GM12878 (cell line): ENCODE measurements around the gene ABHD17A. TPM values are rescaled to one million over a fixed set of nuclear protein-coding genes. Genes with fewer than 3 reads are reported as not detected.

Experiments
- ATAC-seq: fragments of 200-7000 bp; cut with Tn5 transposase; 3 replicates; pipeline ENCODE4 v1.9.1; 2020; ENCODE audit warnings: mild to moderate bottlenecking, moderate library complexity
- BruUV-seq: library from RNA; stranded (reverse); fragments of 400-500 nt; replicated peaks from 2 replicates; lab custom pipeline; 2021; lab: Mats Ljungman, UMichigan
- CTCF ChIA-PET: fragments of 300-600 bp; sonication (Branson Sonifier 250); formaldehyde crosslinking; extraction: SDS; loops from one replicate; lab custom pipeline; 2021; ENCODE audit warnings: inconsistent platforms; lab: Yijun Ruan, JAX
- POLR2A ChIA-PET: fragments of 350-600 bp; formaldehyde crosslinking; extraction: SDS; loops from one replicate; lab custom pipeline; 2021; ENCODE audit warnings: inconsistent platforms; lab: Charles Lee
- RAD21 ChIA-PET: fragments of 300-600 bp; sonication (Branson Sonifier 250); formaldehyde crosslinking; loops from one replicate; lab custom pipeline; 2023; ENCODE audit warnings: antibody characterized with exemption; ENCODE audit not compliant: unreplicated experiment; lab: Charles Lee
- SMC1A ChIA-PET: fragments of 300-600 bp; sonication (Branson Sonifier 250); formaldehyde crosslinking; loops from one replicate; lab custom pipeline; 2023; ENCODE audit not compliant: unreplicated experiment, uncharacterized antibody; lab: Charles Lee
- DNase-seq: peaks from one replicate; pipeline ENCODE4 v3.0.0-alpha.2; 2011; ENCODE audit warnings: low read depth, low spot score
- FAIRE-seq: peaks from 3 replicates; lab custom pipeline; 2011; peaks lifted over from hg19 to GRCh38; lab: Jason Lieb, UNC
- H2AFZ ChIP-seq: 2 replicates; pipeline ENCODE4 v1.6.0; 2011; ENCODE audit warnings: low read depth, low read length, control low read depth; ENCODE audit not compliant: control insufficient read depth
- H3K27ac ChIP-seq: 2 replicates; pipeline ENCODE4 v1.5.1; 2011; ENCODE audit warnings: control low read depth; ENCODE audit not compliant: control insufficient read depth, insufficient read depth
- H3K27me3 ChIP-seq, 2 experiments: replicated peaks in 1 of 2; 2 replicates each; pipeline versions ENCODE4 v1.6.0 to v1.6.1; 2011; ENCODE audit warnings: low read length in 1 of 2; ENCODE audit not compliant: control insufficient read depth in 2 of 2, insufficient read depth in 2 of 2
- H3K36me3 ChIP-seq, 2 experiments: 2 replicates each; pipeline ENCODE4 v1.5.1; 2011; ENCODE audit warnings: low read length in 1 of 2; ENCODE audit not compliant: control insufficient read depth in 2 of 2, insufficient read depth in 2 of 2
- H3K4me1 ChIP-seq: 2 replicates; pipeline ENCODE4 v1.6.1; 2011; ENCODE audit warnings: mild to moderate bottlenecking, low read length, moderate library complexity, mixed read lengths; ENCODE audit not compliant: control insufficient read depth, insufficient read depth
- H3K4me2 ChIP-seq: 2 replicates; pipeline ENCODE4 v1.6.0; 2011; ENCODE audit warnings: control low read depth; ENCODE audit not compliant: control insufficient read depth, insufficient read depth
- H3K4me3 ChIP-seq: fragments of 200-600 bp; sonication (generic); 2 replicates; pipeline ENCODE4 v1.5.1; 2016
- H3K79me2 ChIP-seq: 2 replicates; pipeline ENCODE4 v1.6.0; 2011; ENCODE audit warnings: low read length; ENCODE audit not compliant: control insufficient read depth, insufficient read depth
- H3K9ac ChIP-seq: 2 replicates; pipeline ENCODE4 v1.8.0; 2011; ENCODE audit warnings: low read length, control low read depth, mixed read lengths; ENCODE audit not compliant: control insufficient read depth, insufficient read depth
- H3K9me3 ChIP-seq: replicated peaks from 3 replicates; pipeline ENCODE4 v1.5.1; 2011; ENCODE audit warnings: mild to moderate bottlenecking, low read length; ENCODE audit not compliant: control insufficient read depth, insufficient read depth
- H4K20me1 ChIP-seq: 2 replicates; pipeline ENCODE4 v1.6.0; 2011; ENCODE audit not compliant: control insufficient read depth, insufficient read depth
- BCL3 ChIP-seq: IDR thresholded peaks from 2 replicates; pipeline ENCODE4 v1.6.1; 2011; ENCODE audit warnings: borderline replicate concordance, low read depth, mild to moderate bottlenecking, moderate library complexity, low read length; ENCODE audit not compliant: insufficient read depth, poor library complexity, severe bottlenecking
- BMI1 ChIP-seq: fragments of 450-650 bp; IDR thresholded peaks from 2 replicates; pipeline ENCODE4 v1.6.1; 2016; ENCODE audit warnings: mild to moderate bottlenecking, moderate library complexity, borderline replicate concordance
- HDGF ChIP-seq: fragments of 450-650 bp; IDR thresholded peaks from 2 replicates; pipeline ENCODE4 v1.6.1; 2016; ENCODE audit warnings: antibody characterized with exemption
- LARP7 ChIP-seq: fragments of 450-650 bp; IDR thresholded peaks from 2 replicates; pipeline ENCODE4 v1.6.1; 2017; ENCODE audit warnings: mild to moderate bottlenecking
- MXI1 ChIP-seq: fragments of 150-350 bp; IDR thresholded peaks from 2 replicates; pipeline ENCODE4 v1.6.1; 2011; ENCODE audit warnings: low read depth, mild to moderate bottlenecking, inconsistent platforms, low read length, improper control_type of control experiment
- RBBP5 ChIP-seq: fragments of 200-600 bp; sonication (generic); conservative IDR thresholded peaks from 2 replicates; pipeline ENCODE4 v1.6.1; 2016
- SMC3 ChIP-seq: IDR thresholded peaks from 2 replicates; pipeline ENCODE4 v1.6.1; 2011; ENCODE audit warnings: low read length, improper control_type of control experiment, borderline replicate concordance
- SP1 ChIP-seq: IDR thresholded peaks from one replicate; pipeline ENCODE4 v1.6.1; 2011; ENCODE audit warnings: low read depth, low read length
- SUPT20H ChIP-seq: IDR thresholded peaks from 2 replicates; pipeline ENCODE4 v1.6.1; 2011; ENCODE audit warnings: low read depth, mild to moderate bottlenecking, low read length, moderate library complexity, borderline replicate concordance; ENCODE audit not compliant: control insufficient read depth
- TBL1XR1 ChIP-seq: IDR thresholded peaks from 2 replicates; pipeline ENCODE4 v1.6.1; 2012; ENCODE audit warnings: low read depth, low read length, improper control_type of control experiment
- ZNF274 ChIP-seq: IDR thresholded peaks from one replicate; pipeline ENCODE4 v1.8.0; 2011; ENCODE audit not compliant: insufficient read length, insufficient read depth
- ZNF384 ChIP-seq: IDR thresholded peaks from 2 replicates; pipeline ENCODE4 v1.6.1; 2012; ENCODE audit warnings: low read depth, mild to moderate bottlenecking, low read length, improper control_type of control experiment, borderline replicate concordance
- ZNF687 ChIP-seq: fragments of 450-650 bp; IDR thresholded peaks from 2 replicates; pipeline ENCODE4 v1.6.1; 2017; ENCODE audit warnings: mild to moderate bottlenecking, moderate library complexity
- ZZZ3 ChIP-seq: IDR thresholded peaks from 2 replicates; pipeline ENCODE4 v1.6.1; 2011; ENCODE audit warnings: low read depth; ENCODE audit not compliant: control insufficient read depth, insufficient read length
- WGBS: methylation state at CpG from one replicate; pipeline ENCODE4 v1.1.6; 2016; ENCODE audit warnings: low lambda C conversion rate; ENCODE audit not compliant: insufficient replicate concordance, insufficient coverage; ENCODE audit errors: missing lambda C conversion rate; 5-methylcytosine and 5-hydroxymethylcytosine counted together
- in situ Hi-C: fragments of 300-500 bp; cut with MboI; formaldehyde crosslinking; loops from 9 replicates; pipeline ENCODE4 v1.14.3; 2018; ENCODE audit warnings: mixed read lengths
- intact Hi-C: fragments of 100-400 bp; cut with micrococcal nuclease; formaldehyde crosslinking; loops from one replicate; pipeline ENCODE4 v1.14.2; 2022; ENCODE audit not compliant: unreplicated experiment
- polyA plus RNA-seq, 11 experiments: library from polyadenylated mRNA; depleted of rRNA in 4 of 11; unstranded in 6 of 11; stranded (reverse) in 5 of 11; fragments of >200 nt; fragmentation: Nextera tagmentation in 4 of 11; fragmentation: Illumina TruSeq in 1 of 11; extraction: Ambion mirVana in 4 of 11; extraction: Trizol in 1 of 11; gene quantifications; 1 replicate in 1 of 11; 2 replicates in 10 of 11; pipeline versions ENCODE4 v1.2.1 to v1.2.3, GENCODE V29; 2011 to 2016; ENCODE audit warnings: inconsistent platforms in 2 of 11, missing spikeins in 2 of 11, low read depth in 1 of 11
- total RNA-seq, 4 experiments: library from RNA; depleted of rRNA in 3 of 4; stranded (reverse); fragments of >200 nt in 3 of 4; fragmentation: Illumina TruSeq in 1 of 4; extraction: Trizol in 1 of 4; gene quantifications; 2 replicates each; pipeline versions ENCODE4 v1.2.1 to v1.2.3, GENCODE V29; 2013 to 2021

The ABHD17A gene
- total and polyA plus RNA-seq, 10 of the 15 experiments (the other 5 are each of a cell fraction or from before 2014, with no cell fraction given), result 0.13 to 126 (median 28.8) TPM; not detected in 1

GRCh38 chr19:1854542-1855039, 30.7 kb downstream of the ABHD17A start:
- Histone ChIP-seq H2AFZ (no peak overlapping the region), H3K79me2 (peaks cover 60% of the 10 kb centered on the region), H3K4me2 (no peak overlapping the region), H3K9me3 (no peaks in the 10 kb centered on the region), H3K4me3 (no peak overlapping the region; the same call in 1 of the 2 replicates), H3K27ac (no peak overlapping the region), H4K20me1 (peaks cover under 1% of the 10 kb centered on the region; the same call in 1 of the 2 replicates), H3K36me3 (peaks cover 0 to 3% of the 10 kb centered on the region in 2 experiments; a peak in 2 of 4 replicates), H3K4me1 (peaks cover 21% of the 10 kb centered on the region), H3K27me3 (no peaks in the 10 kb centered on the region), H3K9ac (no peak overlapping the region)
- BruUV-seq, result no TSS peak
- TF ChIP-seq SUPT20H (no peak), SMC3 (no peak), ZNF274 (no peak), BMI1 (no peak), LARP7 (no peak), BCL3 (no peak), ZNF687 (no peak), ZZZ3 (no peak), HDGF (no peak), RBBP5 (no peak), SP1 (no peak), ZNF384 (no peak), TBL1XR1 (no peak), MXI1 (no peak)
- DNase-seq (no peak), FAIRE-seq (no peak), ATAC-seq (no peak)
- CTCF ChIA-PET, result interaction anchor here (0.7 kb wide), 1 partner anchor 8 kb away, joined by 3 read pairs; no protein-coding TSS in a partner anchor
- WGBS, result 90% methylated on average over 27 of the region's 37 CpGs
- SMC1A ChIA-PET, result no interaction called here
- intact Hi-C loops (no loop called here), in situ Hi-C loops (loop anchor here (25.0 kb wide), 1 partner anchor 1508 kb away; the partner anchor contains the start of gene NFIC)
- POLR2A ChIA-PET, result interaction anchor here (0.6 to 1.6 kb wide), 5 partner anchors 22 to 263 kb away, joined by 3 to 4 read pairs (median 3); no protein-coding TSS in a partner anchor
- RAD21 ChIA-PET, result interaction anchor here (0.6 to 1.0 kb wide), 4 partner anchors 13 to 538 kb away, joined by 3 to 6 read pairs (median 3); no protein-coding TSS in a partner anchor
